Pons (tissue), 1 donor: ENCODE results near the gene COG4.

ENCODE experiments used
- DNase-seq: peaks from one replicate; pipeline ENCODE4 v3.0.0-alpha.2; 2016; ENCODE audit warnings: low spot score

The COG4 gene

DNA sequence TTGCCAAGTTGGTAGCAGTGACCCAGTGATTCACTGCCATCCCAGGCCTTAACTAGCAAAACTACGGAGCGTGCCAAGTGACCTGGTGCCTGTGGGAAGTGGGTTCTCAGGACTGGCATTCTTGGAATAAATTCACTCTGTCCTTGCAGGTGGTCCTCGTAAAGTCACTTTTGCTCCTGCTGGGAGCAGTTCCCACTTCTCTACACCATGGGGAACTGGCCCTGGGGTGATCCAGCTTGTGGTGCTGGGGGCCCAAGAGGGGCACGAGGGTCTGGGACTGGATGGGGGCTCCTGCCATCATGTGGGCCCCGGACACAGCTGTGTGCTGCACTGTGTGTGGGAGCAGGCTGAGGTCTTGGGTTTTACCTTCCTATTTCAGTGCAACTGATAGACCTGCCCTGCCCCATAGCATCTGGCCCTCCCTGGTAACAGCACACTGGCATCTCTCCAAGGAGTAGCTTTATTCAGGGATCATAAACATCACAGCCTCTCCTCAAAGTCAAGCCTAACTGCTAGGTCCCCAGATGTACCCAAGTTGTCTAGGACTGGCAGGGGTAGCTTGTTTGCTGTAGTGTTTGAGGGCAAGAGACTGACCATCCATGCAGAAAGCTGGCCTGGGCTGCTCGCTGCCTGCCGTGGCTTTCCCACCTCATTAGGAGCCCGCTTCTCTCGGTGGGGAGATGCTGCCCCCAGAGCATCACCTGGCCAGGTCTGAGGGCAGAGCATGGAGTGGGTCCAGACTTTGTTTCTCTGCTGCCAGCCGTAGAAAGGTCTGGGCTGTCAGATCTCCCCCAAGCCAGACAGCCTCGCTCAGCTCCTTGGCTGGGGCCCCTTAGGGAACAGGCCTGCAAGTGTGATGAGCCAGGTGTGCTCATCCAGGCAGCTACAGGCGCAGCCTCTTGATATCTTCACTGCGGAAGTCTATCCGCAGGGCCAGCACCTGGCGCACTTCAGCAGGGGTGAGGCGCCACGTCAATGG is 42.9 kb downstream of the COG4 start:
- DNase-seq = no peak

GRCh38 chr16:70478912-70479341 is 44.4 kb downstream of the COG4 start:
- DNase-seq = no peak

- no peak for DNase-seq
Observed at GRCh38 chr16:70478169-70478568, 45.2 kb downstream of the COG4 start.

- DNase-seq = peak; percentile 11
Observed at GRCh38 chr16:70476272-70477020, 46.9 kb downstream of the COG4 start.

DNA sequence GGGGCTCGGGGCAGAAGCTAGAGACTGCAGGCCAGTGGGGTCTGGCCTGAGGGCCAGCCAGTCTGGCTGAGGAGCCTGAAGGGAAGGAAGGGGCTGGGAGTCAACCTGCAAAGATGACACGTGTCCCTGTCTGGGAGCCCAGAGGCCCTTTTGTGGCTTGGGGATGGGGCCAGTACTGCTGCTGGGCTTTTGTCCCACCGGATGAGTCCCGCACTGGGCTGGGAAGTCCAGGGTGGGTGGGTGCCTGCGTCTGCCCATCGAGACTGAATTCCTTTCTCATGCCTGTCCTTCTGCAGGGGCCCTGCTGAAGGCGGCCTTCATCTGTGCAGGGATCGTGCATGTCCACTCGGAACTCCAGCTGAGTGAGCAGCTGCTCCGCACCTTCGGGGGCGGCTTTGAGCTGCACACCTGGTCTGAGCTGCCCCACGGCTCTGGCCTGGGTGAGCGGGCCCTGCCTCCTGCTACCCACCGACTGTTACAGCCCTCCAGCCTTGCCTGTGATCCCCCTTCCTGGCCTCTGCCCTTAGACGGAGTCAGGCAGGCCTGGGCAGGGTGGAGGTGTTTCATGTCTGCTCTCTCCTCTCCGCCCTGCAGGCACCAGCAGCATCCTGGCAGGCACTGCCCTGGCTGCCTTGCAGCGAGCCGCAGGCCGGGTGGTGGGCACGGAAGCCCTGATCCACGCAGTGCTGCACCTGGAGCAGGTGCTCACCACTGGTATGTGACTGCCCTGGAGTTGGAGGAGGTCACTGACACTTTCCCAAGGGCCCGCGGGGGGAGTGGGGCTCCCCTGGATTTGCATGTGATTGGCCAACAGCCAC is 48.1 kb downstream of the COG4 start:
- no peak for DNase-seq

DNA sequence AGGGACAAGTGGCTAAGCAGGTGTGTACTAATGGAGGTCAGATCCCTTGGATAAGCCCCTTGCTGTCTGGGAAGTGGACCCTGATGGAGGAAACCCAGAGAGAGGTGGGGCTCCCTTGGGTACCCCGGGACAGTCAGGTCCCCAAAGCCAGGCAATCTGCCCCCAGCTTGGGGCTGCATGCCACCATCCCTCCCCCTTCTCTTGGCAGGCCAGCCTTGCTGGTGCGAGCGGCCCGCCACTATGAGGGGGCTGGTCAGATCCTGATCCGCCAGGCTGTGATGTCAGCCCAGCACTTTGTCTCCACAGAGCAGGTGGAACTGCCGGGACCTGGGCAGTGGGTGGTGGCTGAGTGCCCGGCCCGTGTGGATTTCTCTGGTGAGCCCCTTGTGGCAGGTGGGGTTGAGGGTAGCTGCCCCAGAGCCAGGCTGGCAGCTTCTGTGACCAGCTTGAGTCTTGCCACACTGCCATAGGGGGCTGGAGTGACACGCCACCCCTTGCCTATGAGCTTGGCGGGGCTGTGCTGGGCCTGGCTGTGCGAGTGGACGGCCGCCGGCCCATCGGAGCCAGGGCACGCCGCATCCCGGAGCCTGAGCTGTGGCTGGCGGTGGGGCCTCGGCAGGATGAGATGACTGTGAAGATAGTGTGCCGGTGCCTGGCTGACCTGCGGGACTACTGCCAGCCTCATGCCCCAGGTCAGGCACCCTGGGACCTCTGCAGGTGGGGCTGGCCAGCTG is 48.9 kb downstream of the COG4 start:
- no peak for DNase-seq

GRCh38 chr16:70473446-70474319 is 49.7 kb downstream of the COG4 start:
- DNase-seq = no peak

- DNase-seq = no peak
Observed at GRCh38 chr16:70472786-70473433, 50.4 kb downstream of the COG4 start.

DNA sequence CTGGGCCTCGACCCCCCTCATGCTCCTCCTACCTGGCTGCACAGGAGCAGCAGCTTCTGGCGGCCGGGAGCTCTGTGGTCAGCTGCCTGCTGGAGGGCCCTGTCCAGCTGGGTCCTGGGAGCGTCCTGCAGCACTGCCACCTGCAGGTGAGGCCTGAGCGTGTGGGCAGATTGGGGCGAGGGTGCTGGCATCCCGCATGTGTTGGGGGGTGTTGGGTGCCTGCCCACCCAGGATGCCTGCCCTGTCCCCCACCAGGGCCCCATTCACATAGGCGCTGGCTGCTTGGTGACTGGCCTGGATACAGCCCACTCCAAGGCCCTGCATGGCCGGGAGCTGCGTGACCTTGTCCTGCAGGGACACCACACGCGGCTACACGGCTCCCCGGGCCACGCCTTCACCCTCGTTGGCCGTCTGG is 52.4 kb downstream of the COG4 start:
- DNase-seq = no peak

- DNase-seq = no peak
Observed at GRCh38 chr16:70470141-70470926, 53.0 kb downstream of the COG4 start.

DNA sequence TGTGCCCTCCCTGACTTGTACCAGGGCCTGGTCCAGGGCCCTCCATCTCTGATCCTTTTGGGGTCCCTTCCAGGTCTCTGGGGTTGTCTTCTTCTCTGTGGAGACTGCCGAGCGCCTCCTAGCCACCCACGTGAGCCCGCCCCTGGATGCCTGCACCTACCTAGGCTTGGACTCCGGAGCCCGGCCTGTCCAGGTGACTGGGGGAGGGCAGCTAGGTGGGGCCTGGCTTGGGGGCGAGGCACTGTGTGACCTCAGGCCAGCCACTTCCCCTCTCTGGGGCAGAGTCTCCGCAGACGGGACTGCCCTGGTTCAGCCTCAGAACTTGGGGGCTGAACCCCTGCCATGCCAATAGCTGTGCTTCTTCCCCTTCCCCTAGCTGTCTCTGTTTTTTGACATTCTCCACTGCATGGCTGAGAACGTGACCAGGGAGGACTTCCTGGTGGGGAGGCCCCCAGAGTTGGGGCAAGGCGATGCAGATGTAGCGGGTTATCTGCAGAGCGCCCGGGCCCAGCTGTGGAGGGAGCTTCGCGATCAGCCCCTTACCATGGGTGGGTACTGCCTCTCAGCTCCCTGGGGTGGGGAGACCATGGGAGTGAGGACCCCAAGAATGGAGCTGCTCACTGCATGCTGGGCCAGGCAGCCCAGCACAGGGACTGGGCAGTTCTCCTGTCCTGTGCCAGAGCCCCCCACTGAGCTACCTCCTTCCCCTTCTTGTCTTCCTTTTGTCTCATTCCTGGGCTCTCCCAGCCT is 54.4 kb downstream of the COG4 start:
- no peak for DNase-seq

GRCh38 chr16:70467608-70468007 is 55.7 kb downstream of the COG4 start:
- no peak for DNase-seq

DNA sequence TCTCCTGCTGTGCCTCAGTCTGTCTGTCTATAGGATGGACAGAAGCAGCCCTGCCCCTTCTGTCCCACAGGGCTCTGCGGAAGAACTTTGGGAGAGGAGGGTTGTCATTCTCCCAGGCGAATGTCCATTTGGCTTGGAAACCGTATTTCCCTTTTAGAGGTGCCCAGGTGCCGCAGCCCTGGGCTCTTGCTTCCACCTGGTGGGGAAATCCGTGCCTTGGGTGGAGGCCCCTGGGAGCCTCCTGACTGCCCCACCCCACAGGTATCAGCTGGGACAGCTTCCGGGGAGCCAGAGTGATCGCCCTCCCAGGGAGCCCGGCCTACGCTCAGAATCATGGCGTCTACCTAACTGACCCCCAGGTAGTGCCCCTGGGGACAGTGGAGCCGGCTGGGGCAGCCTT is 56.2 kb downstream of the COG4 start:
- no peak for DNase-seq

DNA sequence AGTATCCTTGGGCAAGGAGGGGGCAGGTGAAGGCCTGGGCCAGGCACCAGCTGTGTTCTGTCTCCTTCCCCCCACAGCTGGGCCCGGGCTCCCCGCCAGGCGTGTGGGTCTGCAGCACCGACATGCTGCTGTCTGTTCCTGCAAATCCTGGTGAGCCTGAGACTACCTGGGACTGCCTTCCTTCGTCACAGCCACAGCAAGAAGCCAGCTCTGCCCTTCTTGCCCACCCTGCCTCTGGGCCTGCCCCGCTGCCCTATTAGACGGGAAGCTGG is 56.6 kb downstream of the COG4 start:
- no peak for DNase-seq

DNA sequence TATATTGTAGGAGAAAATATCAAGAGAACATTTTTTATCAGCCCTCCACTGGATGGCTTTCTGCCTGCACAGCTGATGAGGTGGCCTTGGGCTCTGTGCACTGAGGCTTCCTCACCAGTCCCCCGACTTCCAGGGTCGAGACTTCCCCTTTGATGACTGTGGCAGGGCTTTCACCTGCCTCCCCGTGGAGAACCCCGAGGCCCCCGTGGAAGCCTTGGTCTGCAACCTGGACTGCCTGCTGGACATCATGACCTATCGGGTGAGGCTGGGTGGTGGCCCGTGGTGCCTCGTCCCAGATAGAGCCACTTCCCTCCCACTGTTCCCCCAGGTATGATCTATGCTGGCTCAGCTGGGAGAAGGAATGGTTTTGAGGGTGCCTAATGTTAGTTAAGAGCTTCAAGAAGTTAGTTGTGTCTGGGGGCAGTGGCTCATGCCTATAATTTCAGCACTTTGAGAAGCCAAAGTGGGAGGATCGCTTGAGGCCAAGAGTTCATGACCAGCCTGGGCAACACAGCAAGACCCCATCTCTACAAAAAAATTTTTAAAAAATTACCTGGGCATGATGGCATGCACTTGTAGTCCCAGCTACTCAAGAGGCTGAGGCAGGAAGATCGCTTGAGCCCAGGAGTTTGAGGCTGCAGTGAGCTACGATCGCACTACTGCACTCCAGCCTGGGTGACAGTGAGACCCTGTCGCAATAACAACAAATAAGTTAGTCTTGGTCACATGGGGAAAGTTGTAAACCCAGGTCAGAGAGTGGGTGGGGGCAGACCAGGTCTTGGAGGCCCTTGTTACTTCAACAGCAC is 57.2 kb downstream of the COG4 start:
- no peak for DNase-seq

DNA sequence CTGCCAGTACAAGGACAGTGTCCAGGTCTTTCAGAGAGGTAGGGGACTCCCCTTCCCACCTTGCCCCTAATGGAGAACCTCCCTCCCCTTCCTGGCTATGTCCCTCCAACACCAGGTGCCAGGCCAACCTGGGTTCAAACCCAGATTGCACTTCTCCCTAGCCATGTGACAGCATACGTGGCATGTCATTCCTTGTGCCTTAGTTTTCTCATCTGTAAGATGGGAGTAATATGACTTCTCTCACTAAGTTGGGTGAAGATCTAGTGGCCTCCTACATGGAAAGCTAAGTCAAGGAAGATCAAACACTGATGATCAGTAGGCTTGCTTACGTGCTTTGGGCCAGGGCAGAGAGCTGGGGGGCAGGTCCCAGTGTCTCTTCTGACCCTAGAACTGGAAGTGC is 60.1 kb downstream of the COG4 start:
- no peak for DNase-seq

DNA sequence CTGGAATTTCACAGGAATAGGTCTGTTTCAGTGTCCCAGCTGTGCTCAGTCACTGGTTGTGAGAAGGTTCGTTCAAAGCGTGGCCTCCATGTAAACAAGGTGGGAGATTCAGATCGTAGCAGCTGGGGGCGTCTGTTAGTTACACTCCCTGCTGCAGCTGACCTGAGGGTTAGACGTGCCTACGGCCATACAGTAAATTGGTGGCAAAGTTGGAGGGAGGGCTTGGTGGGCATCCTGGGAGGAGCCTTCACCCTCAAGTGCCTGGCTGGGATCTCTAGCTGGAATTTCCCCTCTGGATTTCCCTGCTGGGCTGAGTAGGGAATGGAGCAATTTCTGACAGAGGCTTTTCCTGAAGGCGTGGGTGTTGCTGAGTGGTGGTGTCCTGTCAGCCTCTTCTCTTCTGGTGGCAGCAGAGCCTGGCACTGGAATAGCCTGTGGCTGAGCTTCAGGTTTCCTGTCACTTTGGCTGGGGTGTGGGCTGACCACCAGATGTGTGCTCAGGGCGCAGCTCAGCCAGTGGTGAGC is 62.6 kb downstream of the COG4 start:
- no peak for DNase-seq
